ENCODE results near the gene SLAMF9.

SLAMF9 gene

GRCh38 chr1:159953536-159954515, at the start of gene SLAMF9:
Gene SLAMF9 (minus strand): TSS chr1:159954237. CDS start chr1:159954137, 100 bp downstream.
- DNase-seq (ENCODE audit: low spot score) = no peak

GRCh38 chr1:160001440-160001839, 47.4 kb upstream of the SLAMF9 start:
- DNase-seq (ENCODE audit: low spot score) = no peak

GRCh38 chr1:159999204-159999603, 45.2 kb upstream of the SLAMF9 start:
- no peak for DNase-seq (ENCODE audit: low spot score)

GRCh38 chr1:159996653-159997052, 42.6 kb upstream of the SLAMF9 start:
- DNase-seq (ENCODE audit: low spot score) = peak; percentile 20

DNA sequence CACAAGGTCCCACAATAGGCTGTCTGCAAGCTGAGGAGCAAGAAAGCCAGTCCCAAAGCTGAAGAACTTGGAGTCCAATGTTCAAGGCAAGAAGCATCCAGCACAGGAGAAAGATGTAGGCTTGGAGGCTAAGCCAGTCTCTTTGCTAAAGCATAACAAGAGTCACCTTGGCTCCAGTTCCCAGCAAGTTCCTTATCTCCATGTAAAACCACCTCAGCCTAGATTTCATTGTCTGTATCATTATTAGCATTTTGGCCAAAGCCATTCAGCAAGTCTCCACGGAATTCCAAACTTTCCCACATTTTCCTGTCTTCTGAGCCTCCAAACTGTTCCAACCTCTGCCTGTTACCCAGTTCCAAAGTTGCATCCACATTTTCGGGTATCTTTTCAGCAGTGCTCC, 40.9 kb upstream of the SLAMF9 start:
- no peak for DNase-seq (ENCODE audit: low spot score)

GRCh38 chr1:159993911-159994310, 39.9 kb upstream of the SLAMF9 start:
- DNase-seq (ENCODE audit: low spot score) = no peak

- DNase-seq (ENCODE audit: low spot score) = no peak
These were observed 38.1 kb upstream of the SLAMF9 start for GRCh38 chr1:159992161-159992560.

- DNase-seq (ENCODE audit: low spot score) = no peak
These were observed 37.5 kb upstream of the SLAMF9 start for GRCh38 chr1:159991513-159991912.

DNA sequence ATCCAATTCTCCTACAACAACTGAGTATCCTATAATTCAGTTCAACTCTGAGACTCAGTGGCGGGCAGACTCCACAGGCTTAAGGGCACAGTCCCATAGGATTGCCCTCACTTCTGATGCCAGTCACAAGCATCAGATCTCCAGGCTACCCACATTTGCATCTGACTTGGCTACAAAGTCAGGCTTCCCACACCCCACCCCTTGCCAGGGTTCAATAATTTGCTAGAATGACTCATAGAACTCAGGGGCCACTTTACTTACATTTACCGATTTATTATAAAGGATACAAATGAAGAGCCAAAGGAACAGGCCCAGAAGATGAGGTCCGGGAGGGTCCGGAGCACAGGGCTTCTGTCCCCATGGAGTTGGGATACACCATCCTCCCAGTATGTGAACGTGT, 36.0 kb upstream of the SLAMF9 start:
- DNase-seq (ENCODE audit: low spot score) = no peak

DNA sequence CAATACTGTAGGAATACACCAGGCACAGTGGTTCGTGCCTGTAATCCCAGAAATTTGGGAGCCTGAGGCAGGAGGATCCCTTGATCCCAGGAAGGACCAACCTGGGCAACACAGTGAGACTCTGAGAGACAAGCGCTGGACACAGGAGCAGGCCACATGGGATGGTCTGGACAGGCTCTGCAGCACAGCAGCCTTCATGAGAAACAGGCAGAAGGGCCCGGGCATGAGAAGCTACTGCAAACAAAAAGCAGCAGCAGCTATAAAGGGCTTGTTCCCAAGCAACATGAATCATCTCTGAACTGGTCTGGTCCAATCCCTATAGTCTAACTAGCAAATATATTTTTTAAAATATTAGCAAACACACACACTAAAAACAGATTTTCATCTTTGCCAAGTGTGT, 35.5 kb upstream of the SLAMF9 start:
- DNase-seq (ENCODE audit: low spot score) = no peak

DNA sequence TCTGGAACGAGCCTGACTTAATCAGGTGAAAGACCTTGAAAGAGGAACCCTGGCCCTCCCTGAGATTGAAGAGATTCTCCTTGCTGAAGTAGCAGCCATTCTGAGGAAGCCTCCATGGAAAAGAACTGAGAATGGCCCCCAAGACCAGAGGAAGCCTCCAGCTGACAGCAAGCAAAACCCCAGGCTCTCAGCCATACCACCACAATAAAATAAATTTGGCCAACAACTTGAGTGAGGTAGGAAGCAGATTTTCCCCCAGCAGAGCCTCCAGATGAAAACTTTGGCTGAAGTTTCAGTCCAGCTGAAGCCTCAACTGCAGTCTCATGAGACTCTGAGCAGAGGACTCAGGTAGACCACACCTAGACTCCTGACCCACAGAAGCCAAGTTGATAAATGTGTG, 34.0 kb upstream of the SLAMF9 start:
- no peak for DNase-seq (ENCODE audit: low spot score)

DNA sequence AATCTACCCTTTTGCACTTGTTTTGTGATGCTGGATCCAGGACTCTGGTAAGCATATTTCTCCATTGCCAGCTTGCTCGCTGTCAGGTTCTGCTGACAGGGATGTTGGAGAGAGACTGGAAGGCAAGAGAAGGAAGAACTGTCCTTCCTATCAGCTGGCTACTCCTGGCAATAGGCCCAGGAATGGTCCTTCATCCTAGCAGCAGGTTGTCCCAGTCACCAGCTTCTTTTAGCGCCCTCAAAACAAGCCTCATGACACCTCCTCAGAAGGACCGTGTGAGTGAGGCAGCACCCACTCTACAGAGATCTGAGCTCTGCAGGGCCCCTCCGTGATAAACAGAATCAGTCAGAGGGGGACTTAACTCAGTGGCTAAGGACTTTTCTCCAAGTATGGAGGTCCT, 33.1 kb upstream of the SLAMF9 start:
- no peak for DNase-seq (ENCODE audit: low spot score)

DNA sequence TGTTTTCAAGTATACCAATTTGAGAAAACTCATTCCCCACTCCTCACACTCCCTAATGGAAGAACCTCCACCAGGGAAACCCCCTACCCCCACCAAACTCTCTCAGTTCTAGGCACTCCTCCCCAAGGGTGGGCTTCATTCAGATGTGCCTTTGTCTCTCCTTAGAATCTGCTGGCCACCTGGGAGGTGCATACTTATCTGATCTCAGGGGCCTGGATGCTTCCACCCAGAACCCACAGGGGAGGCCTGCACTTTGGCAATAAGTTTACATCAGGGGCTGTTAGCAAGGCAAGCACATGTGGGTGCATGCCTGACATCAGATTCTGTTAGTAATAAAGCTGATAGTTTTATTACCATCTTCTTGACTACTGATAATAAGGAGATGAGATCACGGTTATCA, 32.5 kb upstream of the SLAMF9 start:
- no peak for DNase-seq (ENCODE audit: low spot score)

DNA sequence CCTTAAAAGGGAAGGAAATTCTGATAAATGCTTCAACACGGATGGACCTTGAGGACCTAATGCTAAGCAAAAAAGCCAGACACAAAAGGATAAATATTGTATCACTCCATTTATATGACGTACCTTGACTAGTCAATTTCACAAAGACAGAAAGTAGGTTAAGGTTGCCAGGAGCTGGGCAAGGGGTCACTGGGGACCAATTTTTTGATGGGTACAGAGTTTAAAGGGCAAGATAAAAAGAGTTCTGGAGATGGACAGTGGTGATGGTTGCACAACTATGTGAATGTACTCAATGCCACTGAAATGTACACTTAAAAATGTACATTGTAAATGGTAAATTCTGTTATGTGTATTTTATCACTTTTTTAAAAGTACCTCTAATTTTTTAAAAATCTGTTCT, 32.1 kb upstream of the SLAMF9 start:
- no peak for DNase-seq (ENCODE audit: low spot score)

DNA sequence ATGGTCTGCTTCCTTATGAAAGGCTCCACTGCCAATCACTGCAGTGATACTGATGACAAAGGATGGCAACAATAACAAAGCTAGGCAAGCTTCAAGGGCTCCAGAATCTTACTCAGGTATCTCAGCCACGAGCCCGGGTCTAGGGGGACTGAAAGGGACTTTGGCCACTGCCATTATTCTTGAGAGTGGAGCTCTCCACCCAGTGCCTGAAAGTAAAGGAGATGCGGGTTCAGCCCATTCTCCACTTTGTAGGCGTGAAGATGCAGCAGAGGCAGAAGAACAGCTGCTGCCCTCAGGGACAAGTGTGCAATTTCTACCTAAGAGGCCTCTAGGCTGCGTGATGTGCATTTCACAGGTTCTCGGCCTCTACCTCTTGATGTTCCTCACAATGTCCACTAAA, 31.4 kb upstream of the SLAMF9 start:
- DNase-seq (ENCODE audit: low spot score) = no peak

DNA sequence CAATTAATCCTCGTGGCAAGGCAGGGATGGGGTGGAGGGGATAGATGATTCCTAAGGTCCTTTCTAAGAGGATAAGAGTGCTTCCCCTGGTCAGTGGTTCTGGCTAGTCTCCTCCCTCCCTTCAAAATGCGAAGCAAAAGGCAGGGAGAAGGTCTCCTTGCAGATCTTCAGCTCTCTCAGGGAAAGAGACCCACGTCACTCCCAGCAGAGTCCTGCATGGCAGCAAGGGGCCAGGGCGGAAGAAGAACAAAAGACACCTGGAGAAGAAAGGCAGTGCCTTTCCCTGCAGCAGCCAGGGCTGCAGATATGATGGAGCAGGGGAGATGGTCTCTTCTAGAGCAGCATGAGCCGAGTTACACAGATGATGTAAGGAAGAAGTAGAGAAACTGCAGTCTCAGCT, 29.6 kb upstream of the SLAMF9 start:
- DNase-seq (ENCODE audit: low spot score) = no peak

- DNase-seq (ENCODE audit: low spot score) = no peak
These were observed 28.2 kb upstream of the SLAMF9 start for GRCh38 chr1:159982280-159982679.

DNA sequence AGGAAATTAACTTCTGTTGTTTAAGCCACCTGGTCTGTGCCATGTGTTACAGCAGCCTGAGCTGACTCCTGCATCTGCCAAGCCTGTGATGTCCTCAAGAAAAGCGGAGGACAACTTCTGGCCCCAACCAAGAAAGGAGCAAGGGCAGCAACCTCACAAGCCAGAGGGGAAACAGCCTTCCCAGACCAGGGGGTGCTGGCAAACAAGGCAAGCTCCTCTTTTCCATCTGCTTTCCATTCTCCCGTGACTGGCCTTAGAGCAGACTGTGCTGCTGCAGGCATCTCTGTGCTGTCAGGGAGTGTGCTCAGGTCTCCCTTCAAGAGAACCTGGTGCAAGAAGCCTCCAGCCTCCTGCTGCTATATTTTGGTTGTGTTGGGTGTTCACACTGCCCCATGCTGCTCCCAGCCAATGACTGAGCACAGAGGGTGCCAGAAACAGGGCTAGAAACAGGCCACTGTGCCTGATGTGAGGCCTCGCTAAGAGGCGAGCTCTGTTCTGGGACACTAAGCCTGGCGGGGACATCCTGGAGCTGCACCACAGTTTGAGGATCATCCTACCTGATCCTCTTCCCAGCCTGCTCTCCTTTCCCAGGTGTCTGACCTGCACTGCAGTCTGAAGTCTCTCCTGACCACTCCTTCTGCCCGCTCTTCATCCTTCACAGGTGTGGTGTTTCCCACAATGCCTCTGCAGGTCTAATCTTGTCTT, 27.5 kb upstream of the SLAMF9 start:
- DNase-seq (ENCODE audit: low spot score) = no peak

GRCh38 chr1:159980786-159981185, 26.7 kb upstream of the SLAMF9 start:
- no peak for DNase-seq (ENCODE audit: low spot score)

DNA sequence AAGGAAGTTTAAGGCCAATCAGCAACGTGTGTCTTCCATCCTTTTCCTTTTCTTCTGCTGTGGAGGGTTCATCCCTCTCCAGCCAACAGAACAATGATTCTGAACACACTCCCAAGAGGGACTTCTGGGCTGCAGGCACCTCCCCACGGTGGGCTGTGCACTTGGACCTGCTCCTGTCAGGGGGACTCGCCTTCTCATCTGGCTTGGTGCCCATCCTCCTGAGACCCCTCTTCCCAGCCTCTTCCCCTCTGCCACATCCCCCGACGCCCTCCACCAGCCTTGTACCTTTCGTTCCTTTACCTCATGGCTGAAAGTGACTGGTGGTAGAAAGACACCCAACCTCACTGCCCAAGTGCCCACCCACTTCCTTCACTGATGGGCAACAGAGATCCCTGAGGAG, 26.0 kb upstream of the SLAMF9 start:
- DNase-seq (ENCODE audit: low spot score) = no peak

DNA sequence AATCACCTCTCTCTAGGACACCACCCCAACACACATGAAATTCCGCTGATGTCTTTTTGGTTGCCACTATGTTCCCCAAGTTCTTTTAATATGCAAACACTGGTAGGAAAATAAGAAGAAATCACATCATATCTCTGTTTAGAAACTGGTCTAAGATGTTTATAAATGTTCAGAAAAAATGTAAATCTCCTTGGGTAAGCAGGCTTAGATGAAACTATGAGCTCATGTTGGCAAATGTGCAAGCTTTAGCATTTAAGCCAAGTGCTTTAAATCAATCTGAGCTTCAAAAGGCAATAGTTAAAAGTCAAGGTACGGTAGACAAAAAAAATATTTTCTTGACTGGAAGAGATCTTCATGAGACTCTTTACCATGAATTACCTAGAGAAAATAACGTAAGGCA, 25.2 kb upstream of the SLAMF9 start:
- no peak for DNase-seq (ENCODE audit: low spot score)

- no peak for DNase-seq (ENCODE audit: low spot score)
These were observed 24.0 kb upstream of the SLAMF9 start for GRCh38 chr1:159978107-159978398.

- DNase-seq (ENCODE audit: low spot score) = no peak
These were observed 23.5 kb upstream of the SLAMF9 start for GRCh38 chr1:159977364-159978106.

Data from SW480 (cell line).